Measurements from ENCODE around the gene OR6M1. TPM values are rescaled to one million over a fixed set of nuclear protein-coding genes. Genes with fewer than 3 reads are reported as not detected.

Gene OR6M1
- total and polyA plus RNA-seq, 12 donors = not detected

- ATAC-seq (no peak), DNase-seq (no peak)
- Histone ChIP-seq H3K4me1 (no peaks in the 10 kb centered on the region), H3K27ac (no peak overlapping the region), H3K9me3 (no peaks in the 10 kb centered on the region), H3K4me3 (no peak overlapping the region), H3K27me3 (peaks cover 0 to 7% (median 0%) of the 10 kb centered on the region in 7 donors), H3K36me3 (no peaks in the 10 kb centered on the region)
- WGBS, 2 donors = 85 to 86% methylated on average over 3 of the region's 3 CpGs
- no peak for TF ChIP-seq CTCF (IDR thresholded peaks at IDR 0.05)
- intact Hi-C loops (cut with DNase I) = no loop called here
These were observed 50.3 kb downstream of the OR6M1 start for GRCh38 chr11:123755813-123756212.

Other genes with a start within 250 kb of the OR6M1 start
- 1 to 10 TPM in 7 of 10 donors, under 1 TPM in 3; 0.26 to 3.4 (median 1.7) TPM for gene SCN3B, start 151.7 kb downstream of the OR6M1 start, total RNA-seq
- under 1 TPM; 0.78 to 0.80 TPM for gene SCN3B, start 151.7 kb downstream of the OR6M1 start, polyA plus RNA-seq
- 1 to 10 TPM; 3.8 to 6.0 (median 4.2) TPM for gene ZNF202, start 64.7 kb downstream of the OR6M1 start, total RNA-seq
- gene ZNF202, start 64.7 kb downstream of the OR6M1 start, polyA plus RNA-seq = 1 to 10 TPM; 4.1 to 4.5 TPM
- not detected for gene OR6X1, start 51.8 kb downstream of the OR6M1 start, total RNA-seq
- gene OR6X1, start 51.8 kb downstream of the OR6M1 start, polyA plus RNA-seq = not detected
- not detected for gene TMEM225, start 79.3 kb upstream of the OR6M1 start, total RNA-seq
- gene TMEM225, start 79.3 kb upstream of the OR6M1 start, polyA plus RNA-seq = not detected
- not detected for gene OR8D4, start 95.8 kb upstream of the OR6M1 start, total RNA-seq
- not detected for gene OR8D4, start 95.8 kb upstream of the OR6M1 start, polyA plus RNA-seq
- gene OR4D5, start 133.3 kb upstream of the OR6M1 start, total RNA-seq = not detected
- gene OR4D5, start 133.3 kb upstream of the OR6M1 start, polyA plus RNA-seq = not detected
- gene OR6T1, start 137.5 kb upstream of the OR6M1 start, total RNA-seq = not detected
- not detected for gene OR6T1, start 137.5 kb upstream of the OR6M1 start, polyA plus RNA-seq
- not detected for gene OR10S1, start 171.4 kb upstream of the OR6M1 start, total RNA-seq
- gene OR10S1, start 171.4 kb upstream of the OR6M1 start, polyA plus RNA-seq = not detected
- gene OR10G6, start 188.8 kb upstream of the OR6M1 start, total RNA-seq = not detected
- gene OR10G6, start 188.8 kb upstream of the OR6M1 start, polyA plus RNA-seq = not detected
- not detected for gene OR10G4, start 206.6 kb upstream of the OR6M1 start, total RNA-seq
- not detected for gene OR10G4, start 206.6 kb upstream of the OR6M1 start, polyA plus RNA-seq
- not detected for gene OR10G9, start 216.7 kb upstream of the OR6M1 start, total RNA-seq
- not detected for gene OR10G9, start 216.7 kb upstream of the OR6M1 start, polyA plus RNA-seq
- gene OR10G8, start 220.4 kb upstream of the OR6M1 start, total RNA-seq = not detected
- not detected for gene OR10G8, start 220.4 kb upstream of the OR6M1 start, polyA plus RNA-seq
- gene OR10G7, start 235.0 kb upstream of the OR6M1 start, total RNA-seq = not detected
- not detected for gene OR10G7, start 235.0 kb upstream of the OR6M1 start, polyA plus RNA-seq